Urinary bladder (tissue), 4 donors: ENCODE data around the gene RAB23. TPM values are rescaled to one million over a fixed set of nuclear protein-coding genes. Genes with fewer than 3 reads are reported as not detected.
"Not testable (repeated sequence)": the region's sequence is repeated elsewhere in the genome, so short reads cannot be mapped to it uniquely, and the experiment has no call there.

ENCODE experiments used
- DNase-seq: peaks from one replicate; pipeline ENCODE4 v3.0.0-alpha.2; 2015; ENCODE audit errors: extremely low spot score
- H3K27ac ChIP-seq: one replicate; pipeline ENCODE4 v1.5.1; 2013; ENCODE audit warnings: low read depth, mild to moderate bottlenecking, moderate library complexity
- H3K36me3 ChIP-seq: one replicate; pipeline ENCODE4 v1.6.1; 2013; ENCODE audit warnings: mild to moderate bottlenecking, moderate library complexity; ENCODE audit not compliant: insufficient read depth
- H3K4me1 ChIP-seq: one replicate; pipeline ENCODE4 v1.6.1; 2013; ENCODE audit warnings: mild to moderate bottlenecking, moderate library complexity; ENCODE audit not compliant: insufficient read depth
- H3K4me3 ChIP-seq: one replicate; pipeline ENCODE4 v1.5.1; 2013; ENCODE audit warnings: low read depth, low read length
- WGBS: extraction: QIAGEN DNeasy Blood & Tissue Kit; methylation state at CpG from one replicate; pipeline ENCODE4 v1.1.7; 2013; 5-methylcytosine and 5-hydroxymethylcytosine counted together
- polyA plus RNA-seq: library from polyadenylated mRNA; stranded (reverse); fragments of 200-250 nt; gene quantifications from one replicate; pipeline ENCODE4 v1.2.3, GENCODE V29; 2013
- total RNA-seq: library from RNA; depleted of rRNA; stranded (reverse); fragments of >200 nt; gene quantifications from one replicate; pipeline ENCODE4 v1.2.3, GENCODE V29; 2014
- donor health status: healthy with polysubstance abuse.
- donor health status: healthy.

The RAB23 gene
- total and polyA plus RNA-seq, 2 donors, result 74.4 to 193 TPM

DNA sequence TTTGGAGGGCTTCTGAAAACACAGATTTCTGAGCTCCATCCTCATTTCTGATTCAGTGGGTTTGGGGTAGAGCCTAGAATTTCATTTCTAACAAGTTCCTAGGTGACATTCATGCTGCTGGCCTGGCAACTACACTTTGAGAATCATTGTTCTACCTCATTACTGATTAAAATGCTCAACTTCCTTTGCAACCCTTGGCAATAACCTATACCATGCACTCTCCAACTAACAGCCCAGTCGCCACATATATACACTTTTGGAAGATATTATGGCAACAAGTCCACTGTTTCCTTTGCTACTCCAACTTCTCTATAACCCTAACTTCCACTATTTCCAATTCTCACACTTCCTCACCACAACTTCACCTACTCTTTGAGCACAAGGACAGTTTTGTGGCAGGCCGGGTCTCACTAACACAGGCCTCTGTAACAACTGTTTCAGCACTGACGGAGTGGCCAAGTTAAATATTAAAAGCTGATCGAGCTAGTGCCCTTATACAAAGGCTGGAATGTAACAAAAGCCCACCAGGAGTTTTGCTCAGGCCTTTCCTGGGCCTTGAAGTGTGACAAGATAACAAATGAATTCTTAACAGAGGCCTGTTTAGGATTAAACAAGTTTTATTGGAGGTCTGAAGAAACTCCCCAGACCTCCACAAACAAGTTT lies 32.1 kb upstream of the RAB23 start:
- no peak overlapping the region for H3K27ac ChIP-seq

DNA sequence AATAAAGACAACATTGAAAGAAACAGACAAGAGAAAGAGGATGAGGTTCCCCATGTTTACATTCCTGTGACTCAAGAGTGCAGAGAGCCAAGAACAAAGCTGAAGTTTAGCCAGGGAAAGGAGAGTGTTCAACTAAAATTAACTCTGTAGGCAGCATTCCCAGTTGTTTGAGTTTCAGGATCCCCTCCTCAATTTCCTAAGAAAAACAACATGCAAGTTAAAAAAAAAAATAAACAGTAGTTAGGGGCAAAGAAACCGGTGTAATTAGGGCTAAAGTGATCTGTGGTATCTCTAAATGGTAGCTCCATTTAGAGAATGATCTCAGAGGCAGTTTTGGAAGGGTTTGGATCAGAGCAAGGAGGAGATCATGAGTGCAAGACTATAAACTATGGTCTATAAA lies 30.9 kb upstream of the RAB23 start:
- H3K4me1 ChIP-seq, result no peaks in the 10 kb centered on the region
- no peak overlapping the region for H3K4me3 ChIP-seq
- H3K36me3 ChIP-seq, result no peaks in the 10 kb centered on the region
- peak; percentile 69 for DNase-seq
- 10% methylated on average over 1 of the region's 1 CpG for WGBS
- H3K27ac ChIP-seq, result peak overlapping the region; percentile 38

More for the DNA sequence above, 32.1 kb upstream of the RAB23 start:
- whole genome bisulfite sequencing, result 60% methylated on average over 4 of the region's 4 CpGs
- no peak for DNase-seq
- H3K4me3 ChIP-seq, result no peak overlapping the region
- H3K4me1 ChIP-seq, result no peaks in the 10 kb centered on the region
- H3K36me3 ChIP-seq, result no peaks in the 10 kb centered on the region

- no peak overlapping the region for H3K4me3 ChIP-seq
- no peak overlapping the region for H3K27ac ChIP-seq
- no peaks in the 10 kb centered on the region for H3K36me3 ChIP-seq
- H3K4me1 ChIP-seq, result no peaks in the 10 kb centered on the region
- 65% methylated on average over 9 of the region's 9 CpGs for WGBS
- no peak for DNase-seq
These were observed 30.0 kb upstream of the RAB23 start for GRCh38 chr6:57252137-57252536.

DNA sequence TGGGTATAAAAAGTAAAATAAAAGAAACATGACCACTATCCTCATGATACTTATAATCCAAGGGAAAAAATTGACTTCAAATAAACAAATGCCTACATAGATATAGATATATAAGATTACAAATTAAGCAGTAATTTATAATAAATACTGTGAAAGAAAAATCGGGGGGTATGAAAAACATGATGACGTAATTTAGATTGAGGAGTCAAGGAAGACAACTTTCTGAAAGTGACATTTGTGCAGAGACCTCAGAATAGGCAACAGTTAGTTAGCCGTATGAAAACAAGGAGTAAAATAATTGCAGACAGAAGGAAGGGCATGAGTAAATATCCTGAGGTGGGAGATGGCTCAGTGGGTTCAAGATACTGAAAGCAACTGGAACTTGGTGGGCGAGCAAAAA lies 28.2 kb upstream of the RAB23 start:
- Histone ChIP-seq H3K27ac (no peak overlapping the region), H3K36me3 (no peaks in the 10 kb centered on the region), H3K4me3 (no peak overlapping the region), H3K4me1 (no peaks in the 10 kb centered on the region)
- no peak for DNase-seq
- WGBS, result 92% methylated on average over 4 of the region's 4 CpGs

DNA sequence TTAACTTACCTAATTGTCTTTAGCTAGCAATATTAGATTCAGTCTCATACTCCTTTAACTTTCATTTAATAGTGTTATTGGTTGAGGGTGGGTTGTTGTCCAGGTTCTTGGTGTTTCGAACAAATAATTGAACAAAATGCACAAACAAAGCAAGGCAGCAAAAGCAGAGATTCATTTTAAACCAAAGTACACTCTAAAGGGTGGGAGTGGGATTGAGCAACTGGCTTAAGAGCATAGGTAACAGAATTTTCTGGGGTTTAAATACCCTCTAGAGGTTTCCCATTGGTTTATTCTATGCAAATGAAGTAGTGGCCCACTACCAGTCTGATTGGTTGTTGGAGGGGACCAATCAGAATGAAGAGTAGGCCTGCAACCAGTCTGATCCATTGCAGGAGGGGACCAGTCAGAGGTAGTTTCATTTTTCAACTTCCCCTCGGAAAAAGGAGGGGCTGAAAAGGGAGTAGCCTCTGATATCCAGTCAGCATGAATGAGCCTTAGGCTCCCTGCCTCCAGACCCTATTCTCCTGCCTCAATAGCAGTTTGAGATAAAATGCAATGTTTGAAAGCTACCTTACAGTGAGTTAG lies 26.3 kb upstream of the RAB23 start:
- no peak for DNase-seq
- H3K36me3 ChIP-seq, result no peaks in the 10 kb centered on the region
- WGBS, result 93% methylated on average over 2 of the region's 2 CpGs
- no peak overlapping the region for H3K27ac ChIP-seq
- H3K4me1 ChIP-seq, result no peaks in the 10 kb centered on the region
- H3K4me3 ChIP-seq, result no peak overlapping the region

- H3K36me3 ChIP-seq, result no peaks in the 10 kb centered on the region
- no peak for DNase-seq
- no peak overlapping the region for H3K27ac ChIP-seq
- H3K4me3 ChIP-seq, result no peak overlapping the region
- H3K4me1 ChIP-seq, result no peaks in the 10 kb centered on the region
These were observed 25.5 kb upstream of the RAB23 start for GRCh38 chr6:57247603-57248002.

- no peak for DNase-seq
- Histone ChIP-seq H3K4me3 (no peak overlapping the region), H3K4me1 (no peaks in the 10 kb centered on the region), H3K27ac (no peak overlapping the region), H3K36me3 (no peaks in the 10 kb centered on the region)
- 84% methylated on average over 6 of the region's 6 CpGs for WGBS
These were observed 24.2 kb upstream of the RAB23 start for GRCh38 chr6:57246307-57246706.

- DNase-seq, result no peak
- no peak overlapping the region for H3K4me3 ChIP-seq
- H3K27ac ChIP-seq, result no peak overlapping the region
- H3K36me3 ChIP-seq, result no peaks in the 10 kb centered on the region
- 97% methylated on average over 7 of the region's 7 CpGs for WGBS
- no peaks in the 10 kb centered on the region for H3K4me1 ChIP-seq
These were observed 21.8 kb upstream of the RAB23 start for GRCh38 chr6:57243954-57244353.

- not testable (repeated sequence) for H3K27ac ChIP-seq, DNase-seq, H3K4me1 ChIP-seq, H3K36me3 ChIP-seq, H3K4me3 ChIP-seq
- WGBS, result 97% methylated on average over 13 of the region's 13 CpGs
These were observed 21.4 kb upstream of the RAB23 start for GRCh38 chr6:57243526-57243925.

DNA sequence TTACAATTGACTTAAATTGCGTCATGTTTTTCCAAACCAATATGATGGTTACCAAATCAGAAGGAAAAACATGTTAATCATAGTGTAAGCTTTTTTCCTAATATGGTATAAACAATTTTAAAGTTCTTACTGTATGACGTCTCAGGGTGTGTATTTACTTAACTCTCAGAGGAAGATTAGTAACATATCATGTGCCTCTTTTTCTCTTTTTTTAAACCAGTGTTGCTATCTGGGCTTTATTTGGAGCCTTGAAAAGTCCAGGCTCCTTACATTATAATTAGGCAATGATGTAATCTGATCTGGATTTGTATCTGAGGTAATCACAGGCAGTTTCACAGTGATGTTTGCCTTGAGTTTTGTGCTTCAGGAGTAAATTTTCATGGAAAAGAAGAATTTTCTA lies 20.4 kb upstream of the RAB23 start:
- H3K4me1 ChIP-seq, result no peaks in the 10 kb centered on the region
- WGBS, result 19% methylated on average over 2 of the region's 2 CpGs
- H3K36me3 ChIP-seq, result no peaks in the 10 kb centered on the region
- no peak for DNase-seq
- H3K4me3 ChIP-seq, result no peak overlapping the region
- no peak overlapping the region for H3K27ac ChIP-seq

- 55% methylated on average over 2 of the region's 2 CpGs for WGBS
- Histone ChIP-seq H3K36me3 (no peaks in the 10 kb centered on the region), H3K4me3 (no peak overlapping the region), H3K4me1 (no peaks in the 10 kb centered on the region), H3K27ac (no peak overlapping the region)
- DNase-seq, result no peak
These were observed 4.1 kb upstream of the RAB23 start for GRCh38 chr6:57226221-57226620.

GRCh38 chr6:57224769-57225515 lies 2.8 kb upstream of the RAB23 start:
- no peak for DNase-seq
- Histone ChIP-seq H3K36me3 (no peaks in the 10 kb centered on the region), H3K27ac (no peak overlapping the region), H3K4me3 (no peak overlapping the region), H3K4me1 (no peaks in the 10 kb centered on the region)
- 55% methylated on average over 1 of the region's 1 CpG for WGBS

- Histone ChIP-seq H3K36me3 (no peaks in the 10 kb centered on the region), H3K4me3 (peak overlapping the region; percentile 88), H3K27ac (peak overlapping the region; percentile 11), H3K4me1 (peaks cover 2% of the 10 kb centered on the region)
- no peak for DNase-seq
- WGBS, result 27% methylated on average over 5 of the region's 5 CpGs
These were observed 603 bp upstream of the RAB23 start for GRCh38 chr6:57222743-57223077.

GRCh38 chr6:57221191-57221935 lies 744 bp downstream of the RAB23 start:
- under 1% methylated on average over 38 of the region's 38 CpGs for WGBS
- peak; percentile 17 for DNase-seq
- Histone ChIP-seq H3K27ac (peak overlapping the region; percentile 91), H3K36me3 (no peaks in the 10 kb centered on the region), H3K4me3 (peak overlapping the region; percentile 88), H3K4me1 (peaks cover 2% of the 10 kb centered on the region)
